ENCODE results near the gene TCF20.

Gene TCF20

DNA sequence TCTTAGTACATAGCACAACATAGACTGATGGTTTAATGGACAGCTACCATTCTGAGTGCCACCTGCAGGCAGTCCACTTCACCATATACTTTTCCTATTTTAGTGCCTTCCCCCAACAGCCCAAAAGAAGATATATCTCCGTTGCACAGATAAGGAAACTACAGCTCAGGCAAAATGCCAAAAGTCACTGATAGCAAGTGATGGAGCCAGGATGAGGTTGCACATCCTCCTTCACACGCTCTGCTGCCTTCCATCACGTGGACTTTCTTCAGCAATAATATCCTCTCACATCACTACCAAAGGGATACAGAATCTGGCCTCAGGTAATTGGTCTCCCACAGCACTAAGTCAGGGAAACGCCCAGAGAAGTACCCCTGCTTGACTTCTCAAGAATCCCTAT is 7.5 kb downstream of the TCF20 start:
- in situ Hi-C loops (cut with MboI; ENCODE audit: low sequenced_read_pairs), result no loop called here

DNA sequence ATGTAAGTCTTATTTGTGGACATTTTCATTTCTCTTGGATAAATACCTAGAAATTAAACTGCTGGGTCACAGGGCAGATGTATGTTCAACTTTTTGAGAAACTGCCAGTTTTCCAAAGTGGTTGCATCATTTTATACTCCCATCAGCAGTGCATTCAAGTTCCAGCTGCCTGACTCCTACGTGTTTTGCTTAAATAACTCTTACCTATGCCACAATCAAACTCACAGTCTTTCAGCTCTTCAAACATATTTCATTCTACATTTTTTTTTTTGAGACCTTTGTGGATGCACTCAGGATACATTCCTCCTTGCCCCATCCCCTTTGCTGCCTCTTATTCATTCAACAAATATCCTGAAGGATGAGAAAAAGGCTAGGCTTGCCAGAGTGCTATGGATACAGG is 9.2 kb downstream of the TCF20 start:
- in situ Hi-C loops (cut with MboI; ENCODE audit: low sequenced_read_pairs), result no loop called here

DNA sequence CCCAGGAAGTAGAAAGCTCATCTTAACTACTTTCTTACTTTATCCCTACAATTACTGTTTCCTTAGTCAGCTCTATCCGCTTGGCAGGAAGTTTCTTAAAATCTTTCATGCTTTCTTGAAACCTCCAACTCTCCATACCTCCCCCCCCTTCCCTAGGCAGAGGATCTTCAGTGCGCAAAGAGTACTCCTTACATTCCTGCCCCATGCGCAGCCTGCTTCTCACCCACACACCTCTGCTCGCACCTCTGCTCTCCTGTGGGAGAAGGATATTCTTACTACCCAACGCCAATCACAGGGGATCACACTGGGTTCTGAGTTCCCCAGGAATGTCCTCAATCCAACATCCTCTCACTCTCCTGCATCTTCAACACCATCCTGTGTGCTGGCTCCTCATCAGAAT is 12.3 kb downstream of the TCF20 start:
- in situ Hi-C loops (cut with MboI; ENCODE audit: low sequenced_read_pairs), result no loop called here

DNA sequence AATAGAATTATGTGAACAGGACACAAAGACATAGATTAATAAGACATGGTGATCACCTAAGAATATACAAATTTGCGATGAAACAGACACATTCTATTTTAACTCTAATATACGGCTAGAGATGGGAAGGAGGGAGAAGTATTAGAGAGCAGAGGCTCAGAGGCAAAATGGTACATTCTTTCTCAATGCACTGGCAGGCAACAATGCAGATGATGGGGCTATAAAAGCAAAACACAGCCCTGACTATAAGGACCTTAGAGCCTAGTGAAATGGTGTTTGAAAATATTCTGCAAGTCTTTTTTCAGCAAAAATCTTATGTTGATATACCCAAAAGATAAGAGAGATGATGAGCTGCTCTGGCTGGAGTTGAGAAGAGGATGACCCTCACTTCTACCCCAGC is 13.1 kb downstream of the TCF20 start:
- in situ Hi-C loops (cut with MboI; ENCODE audit: low sequenced_read_pairs), result no loop called here

DNA sequence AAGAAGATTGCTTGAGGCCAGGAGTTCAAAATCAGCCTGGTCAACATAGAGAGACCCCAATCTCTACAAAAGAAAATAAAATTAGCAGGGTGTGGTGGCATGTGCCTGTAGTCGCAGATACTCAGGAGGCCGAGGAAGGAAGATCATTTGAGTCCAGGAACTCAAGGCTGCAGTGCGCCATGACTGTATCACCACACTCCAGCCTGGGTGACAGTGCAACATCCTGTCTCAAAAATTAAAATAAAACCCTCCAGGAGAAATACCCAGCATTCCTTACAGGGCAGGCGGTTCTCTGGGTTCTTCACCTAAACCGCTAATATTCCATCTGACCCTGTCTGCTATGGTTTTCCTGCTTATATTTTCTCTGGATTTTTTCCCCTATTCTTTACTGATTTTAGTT is 13.5 kb downstream of the TCF20 start:
- in situ Hi-C loops (cut with MboI; ENCODE audit: low sequenced_read_pairs), result no loop called here

DNA sequence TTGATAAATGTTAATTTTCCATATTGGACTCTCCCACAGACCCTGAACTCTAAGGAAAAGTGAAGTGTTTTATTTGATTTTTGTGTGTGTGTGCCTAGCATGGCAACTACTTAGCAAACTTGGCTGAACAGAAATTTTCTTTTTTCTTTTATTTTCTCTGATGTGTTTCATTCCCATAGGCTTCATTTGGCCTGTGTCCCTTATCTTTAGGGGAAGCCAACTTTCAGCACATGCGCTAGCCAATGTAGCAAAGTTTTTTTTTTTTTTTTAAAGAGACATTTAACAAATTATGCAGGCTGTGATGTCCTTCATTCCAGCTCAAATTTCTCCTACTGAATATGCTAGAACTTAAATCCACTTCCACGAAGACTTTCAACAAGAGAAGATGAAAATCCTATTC is 14.2 kb downstream of the TCF20 start:
- in situ Hi-C loops (cut with MboI; ENCODE audit: low sequenced_read_pairs), result no loop called here

DNA sequence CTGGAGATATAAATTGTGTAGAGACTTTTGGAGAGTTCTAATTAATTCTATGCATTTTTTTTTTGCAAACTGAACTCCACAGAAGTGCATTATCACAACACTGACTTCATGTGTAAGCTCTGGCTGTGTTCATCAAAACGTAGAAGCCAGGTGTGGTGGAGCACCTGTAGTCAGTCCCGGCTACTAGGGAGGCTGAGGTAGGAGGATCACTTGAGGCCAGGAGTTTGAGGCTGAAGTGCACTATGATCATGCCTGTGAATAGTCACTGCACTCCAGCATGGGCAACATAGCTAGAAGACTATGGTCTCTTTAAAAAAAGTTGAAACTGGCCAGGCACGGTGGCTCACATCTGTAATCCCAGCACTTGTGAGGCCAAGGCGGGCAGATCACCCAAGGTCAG is 20.6 kb downstream of the TCF20 start:
- in situ Hi-C loops (cut with MboI; ENCODE audit: low sequenced_read_pairs), result no loop called here

DNA sequence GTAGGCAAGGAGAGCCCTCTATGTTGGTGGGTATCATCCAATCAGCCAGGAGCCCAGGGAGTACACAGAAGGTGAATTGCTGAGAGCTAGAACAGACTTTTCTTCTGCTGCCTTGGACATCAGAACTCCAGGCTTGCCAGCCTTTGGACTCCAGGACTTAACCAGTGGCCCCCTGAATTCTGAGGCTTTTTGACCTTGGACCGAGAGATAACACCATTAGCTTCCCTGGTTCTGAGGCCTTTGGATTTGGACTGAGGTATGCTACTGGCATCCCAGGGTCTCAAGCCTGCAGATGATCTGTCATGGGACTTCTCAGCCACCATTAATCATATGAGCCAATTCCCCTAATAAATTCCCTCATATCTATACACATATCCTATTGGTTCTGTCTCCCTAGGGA is 21.5 kb downstream of the TCF20 start:
- in situ Hi-C loops (cut with MboI; ENCODE audit: low sequenced_read_pairs), result no loop called here

DNA sequence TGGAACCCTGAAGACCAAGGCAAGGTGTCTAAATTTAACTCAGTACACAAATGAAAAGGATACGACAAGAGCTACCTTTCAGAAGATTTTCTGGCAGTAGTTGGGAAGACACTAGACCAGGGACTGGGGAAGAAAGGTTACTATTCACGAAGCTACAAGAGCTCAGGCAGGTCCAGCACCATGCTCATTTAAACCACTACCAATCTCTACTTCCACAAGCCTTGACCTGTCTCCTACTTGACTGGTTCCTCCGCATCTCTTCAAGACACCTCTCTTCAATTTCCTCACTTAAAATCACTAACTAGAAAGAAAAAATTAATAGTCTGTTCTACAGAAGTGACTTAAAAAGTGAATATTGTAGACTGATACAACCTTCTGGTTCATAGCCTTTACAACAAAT is 22.9 kb downstream of the TCF20 start:
- in situ Hi-C loops (cut with MboI; ENCODE audit: low sequenced_read_pairs), result no loop called here

DNA sequence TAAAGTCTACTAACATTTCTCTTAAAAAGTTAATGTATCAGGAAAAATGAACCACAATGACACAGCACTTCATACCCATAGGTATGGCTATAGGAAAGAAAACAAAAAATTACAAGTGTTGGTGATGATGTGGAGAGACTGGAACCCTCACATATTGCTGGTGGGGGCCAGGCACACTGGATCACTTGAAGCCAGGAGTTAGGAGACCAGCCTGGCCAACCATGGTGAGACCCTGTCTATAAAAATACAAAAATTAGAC is 26.7 kb downstream of the TCF20 start:
- in situ Hi-C loops (cut with MboI; ENCODE audit: low sequenced_read_pairs), result no loop called here

DNA sequence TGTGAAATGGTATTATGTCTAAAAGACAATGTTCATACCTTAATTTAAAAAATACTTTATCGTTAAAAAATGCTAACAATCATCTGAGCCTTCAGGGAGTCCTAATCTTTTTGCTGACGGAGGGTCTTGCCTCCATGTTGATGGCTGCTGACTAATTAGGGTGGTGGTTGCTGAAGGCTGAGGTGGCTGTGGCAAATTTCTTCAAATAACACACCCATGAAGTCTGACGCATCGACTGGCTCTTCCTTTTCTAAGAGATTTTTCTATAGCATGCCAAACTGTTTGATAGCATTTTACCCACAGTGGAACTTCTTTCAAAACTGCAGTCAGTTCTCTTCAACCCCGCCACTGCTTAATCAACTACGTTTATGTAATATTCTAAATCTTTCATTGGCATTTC is 33.6 kb downstream of the TCF20 start:
- in situ Hi-C loops (cut with MboI; ENCODE audit: low sequenced_read_pairs), result no loop called here

DNA sequence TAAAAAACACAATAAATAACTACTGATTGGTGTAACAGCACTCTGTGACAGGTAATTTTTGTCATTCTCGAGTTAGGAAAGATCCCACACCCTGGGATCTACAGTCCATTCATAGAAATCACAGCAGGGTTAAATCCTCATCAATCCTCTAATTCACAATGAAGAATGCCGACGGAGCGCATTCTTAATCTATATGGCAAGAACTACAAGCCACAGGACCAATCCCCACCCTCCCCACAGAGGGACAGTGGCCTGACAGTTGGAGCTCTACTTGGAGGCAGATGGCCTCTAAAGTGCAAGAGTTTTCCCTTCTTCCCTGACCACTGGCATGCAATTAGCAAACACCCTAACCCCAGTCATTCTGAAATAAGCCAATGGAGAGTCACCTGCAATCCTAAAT is 34.2 kb downstream of the TCF20 start:
- in situ Hi-C loops (cut with MboI; ENCODE audit: low sequenced_read_pairs), result no loop called here

DNA sequence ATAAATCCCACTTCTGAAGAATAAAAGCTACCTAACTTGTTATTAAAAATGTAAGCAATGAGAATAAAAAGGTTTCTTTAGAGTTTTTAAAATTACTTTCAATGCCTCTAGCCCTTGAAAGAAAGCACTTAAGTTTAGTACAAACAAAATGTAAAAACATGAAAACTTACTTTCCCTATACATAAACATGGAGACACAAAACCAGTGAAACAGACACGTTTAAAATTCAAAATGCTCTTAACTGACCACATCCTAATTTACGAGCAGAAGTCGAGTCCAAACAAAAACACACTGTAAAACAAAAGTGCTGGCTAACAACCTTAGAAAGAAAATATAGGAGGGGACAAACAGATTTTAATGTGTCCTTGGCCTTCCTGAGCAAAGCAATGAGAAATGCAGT is 36.6 kb downstream of the TCF20 start:
- in situ Hi-C loops (cut with MboI; ENCODE audit: low sequenced_read_pairs), result no loop called here

DNA sequence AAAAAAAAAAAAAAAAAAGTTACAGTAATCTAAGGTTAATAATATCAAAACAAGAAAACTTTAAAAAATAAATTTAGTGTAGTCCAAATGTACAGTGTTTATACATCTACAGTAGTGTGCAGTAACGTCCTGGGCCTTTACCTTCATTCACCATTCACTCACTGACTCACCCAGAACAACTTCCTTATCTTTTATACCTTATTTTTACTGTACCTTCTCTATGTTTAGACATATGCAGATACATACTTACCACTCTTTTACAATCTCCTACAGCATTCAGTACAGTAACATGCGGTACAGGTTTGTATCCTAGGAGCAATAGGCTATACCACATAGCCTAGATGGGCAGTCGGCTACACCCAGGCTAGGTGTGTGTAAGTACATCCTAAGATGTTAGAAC is 38.5 kb downstream of the TCF20 start:
- in situ Hi-C loops (cut with MboI; ENCODE audit: low sequenced_read_pairs), result no loop called here

DNA sequence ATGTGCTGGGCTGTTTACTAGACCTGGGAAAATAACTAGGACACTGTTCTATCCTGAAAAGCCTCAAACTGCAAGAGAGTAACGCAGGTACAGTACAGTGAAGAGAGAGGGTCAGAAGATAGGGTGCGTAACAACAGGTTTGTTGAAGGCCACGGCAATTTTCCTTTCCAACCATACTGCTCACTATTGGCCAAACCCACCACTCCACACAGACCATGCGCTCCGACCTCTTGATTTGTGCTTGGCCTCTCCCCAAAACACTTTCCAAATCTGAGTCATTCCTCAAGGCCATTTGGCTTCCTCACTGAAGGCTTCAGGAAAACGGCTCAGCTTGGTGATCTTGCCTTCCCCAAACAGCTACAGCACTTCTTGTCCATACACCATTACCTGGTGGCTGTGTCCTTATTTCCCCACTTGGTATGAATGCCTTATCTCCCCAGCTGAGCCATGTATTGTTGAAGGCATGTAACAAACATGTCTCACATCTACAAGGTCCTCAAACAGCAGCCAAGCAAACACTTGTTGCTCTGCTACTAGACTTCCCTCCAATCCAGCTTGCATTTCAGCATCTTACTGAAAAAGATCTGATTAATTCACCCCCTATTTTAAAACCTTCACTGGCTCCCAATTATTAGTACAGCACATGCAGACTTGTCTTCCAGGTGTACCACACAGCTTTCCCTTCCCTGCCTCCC is 40.9 kb downstream of the TCF20 start:
- in situ Hi-C loops (cut with MboI; ENCODE audit: low sequenced_read_pairs), result no loop called here

DNA sequence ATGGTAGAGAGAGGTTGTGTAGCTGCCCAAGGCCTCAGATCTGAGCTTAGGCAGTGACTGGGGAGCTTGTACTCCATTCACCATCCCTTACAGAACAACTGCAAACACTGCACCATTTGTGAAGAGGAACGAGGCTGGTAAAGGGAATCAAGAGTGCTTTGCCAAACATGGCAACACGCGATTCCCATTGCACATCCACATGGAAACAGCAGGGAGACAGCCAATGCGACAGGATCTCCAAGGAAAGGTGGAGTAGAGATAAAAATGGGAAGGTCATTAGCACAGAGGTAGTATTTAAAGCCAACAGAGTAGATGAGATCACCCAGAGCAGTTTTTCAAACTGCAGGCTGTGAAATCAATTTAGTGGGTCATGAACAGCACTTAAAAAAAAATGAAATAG is 42.0 kb downstream of the TCF20 start:
- in situ Hi-C loops (cut with MboI; ENCODE audit: low sequenced_read_pairs), result no loop called here

DNA sequence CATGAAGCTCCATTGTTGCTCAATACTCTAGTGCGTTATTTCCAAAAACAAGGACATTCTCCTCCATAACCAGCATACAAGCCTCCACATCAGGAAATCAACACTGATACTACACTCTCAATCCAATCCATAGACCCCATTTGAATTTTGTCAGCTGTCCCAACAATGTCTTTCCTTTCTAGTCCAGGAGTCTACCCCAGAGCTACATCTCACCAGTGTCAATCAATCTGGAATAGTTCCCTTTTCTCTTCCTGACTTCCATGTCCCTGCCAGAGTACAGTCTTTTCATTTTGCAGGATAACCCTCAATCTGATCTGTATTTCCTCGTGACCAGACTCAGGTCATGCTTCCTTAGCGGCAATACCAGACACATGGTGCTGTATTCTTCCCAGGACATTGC is 43.0 kb downstream of the TCF20 start:
- in situ Hi-C loops (cut with MboI; ENCODE audit: low sequenced_read_pairs), result no loop called here

DNA sequence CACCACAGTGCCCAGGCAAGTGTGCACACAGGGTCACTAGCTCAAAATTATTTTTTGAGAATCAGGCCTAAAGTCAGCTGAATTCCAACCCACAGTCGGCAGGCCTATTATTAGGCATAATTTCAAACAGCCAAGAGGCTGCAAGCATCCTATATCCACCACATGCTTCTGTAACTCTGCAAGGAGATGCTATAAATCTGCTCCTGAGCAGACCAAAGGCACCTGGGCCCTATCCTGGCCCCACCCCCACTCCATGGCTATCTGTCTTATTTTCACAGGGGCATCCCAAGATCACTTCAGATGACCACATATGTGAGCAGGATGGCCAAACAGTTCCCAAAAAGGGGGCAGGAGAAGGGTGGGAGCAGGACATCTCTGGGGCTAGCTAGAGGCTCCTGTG is 44.6 kb downstream of the TCF20 start:
- in situ Hi-C loops (cut with MboI; ENCODE audit: low sequenced_read_pairs), result no loop called here

DNA sequence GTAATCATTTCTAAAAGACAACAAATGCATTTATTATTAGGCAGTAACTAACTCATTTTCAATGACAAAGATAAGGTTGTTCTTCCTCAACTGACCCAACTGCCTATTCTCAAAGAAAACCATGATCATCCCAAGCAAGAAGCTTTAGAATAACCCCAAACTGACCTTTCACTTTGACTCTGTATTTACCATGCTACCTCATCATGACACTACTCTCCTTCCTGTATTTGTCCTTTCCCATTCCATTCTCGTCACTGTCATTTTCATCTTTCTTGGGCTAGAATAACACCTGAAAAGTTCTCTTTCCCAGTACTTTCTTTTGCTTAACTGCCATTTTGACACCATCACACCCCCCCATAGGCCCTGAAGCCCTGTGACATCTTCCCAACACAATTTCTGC is 48.3 kb downstream of the TCF20 start:
- in situ Hi-C loops (cut with MboI; ENCODE audit: low sequenced_read_pairs), result no loop called here

Measured in HL-60/S4 treated with phorbol 12-myristate 13-acetate at 8.2 ng/mL for 4 days and 3 days (cell line).